ENCODE results near the gene PRR18.

- TF ChIP-seq EZH2 (IDR thresholded peaks at IDR 0.05; ENCODE audit: borderline replicate concordance, low read depth, low read length) (no peak), MEF2A (IDR thresholded peaks at IDR 0.05; ENCODE audit: control insufficient read depth, low read depth, low read length) (no peak)
Observed at GRCh38 chr6:166308769-166309589, 787 bp upstream of the PRR18 start.

Data from K562 (cell line).